K562 (cell line): ENCODE data around the gene CNP. TPM values are rescaled to one million over a fixed set of nuclear protein-coding genes. Genes with fewer than 3 reads are reported as not detected.
A peak's percentile ranks its signal among the peaks of the same experiment; 100 is the strongest.

Source experiments
- BHLHE40 ChIP-seq: IDR thresholded peaks from 2 replicates; pipeline ENCODE4 v1.6.1; 2011; ENCODE audit warnings: low read length, improper control_type of control experiment
- BRD9 ChIP-seq: fragments of 450-650 bp; IDR thresholded peaks from 2 replicates; pipeline ENCODE4 v1.6.1; 2018; ENCODE audit warnings: low read depth; ENCODE audit not compliant: partially characterized antibody
- CBX2 ChIP-seq: fragments of 200-600 bp; sonication (generic); IDR thresholded peaks from one replicate; pipeline ENCODE4 v1.6.1; 2012; ENCODE audit warnings: mild to moderate bottlenecking, low read length, inconsistent platforms; ENCODE audit not compliant: insufficient read depth, poor library complexity, severe bottlenecking
- DACH1 ChIP-seq: fragments of 450-650 bp; IDR thresholded peaks from 2 replicates; pipeline ENCODE4 v1.6.1; 2018; ENCODE audit not compliant: partially characterized antibody
- EHMT2 ChIP-seq: fragments of 450-650 bp; IDR thresholded peaks from 2 replicates; pipeline ENCODE4 v1.6.1; 2018; ENCODE audit warnings: antibody characterized with exemption
- JUN ChIP-seq, 2 experiments: sonication (generic) in 1 of 2; formaldehyde crosslinking in 1 of 2; IDR thresholded peaks; 2 replicates each; pipeline versions ENCODE4 v1.6.1 to v1.8.0; 2012 to 2022; ENCODE audit warnings: borderline replicate concordance in 2 of 2, mild to moderate bottlenecking in 2 of 2, improper control_type of control experiment in 1 of 2, low read depth in 1 of 2, low read length in 1 of 2, missing genetic modification reagents in 1 of 2
- KDM5B ChIP-seq: fragments of 200-600 bp; sonication (generic); IDR thresholded peaks from 2 replicates; pipeline ENCODE4 v1.6.1; 2012; ENCODE audit warnings: low read depth, mild to moderate bottlenecking, moderate library complexity, low read length, control low read depth, inconsistent platforms; ENCODE audit not compliant: insufficient replicate concordance
- MED1 ChIP-seq: sonication (generic); formaldehyde crosslinking; IDR thresholded peaks from 2 replicates; pipeline ENCODE4 v1.8.1; 2023; ENCODE audit warnings: missing genetic modification reagents, borderline replicate concordance
- NFRKB ChIP-seq: fragments of 450-650 bp; IDR thresholded peaks from 2 replicates; pipeline ENCODE4 v1.6.1; 2016; ENCODE audit warnings: low read depth
- NRF1 ChIP-seq, 2 experiments: fragments of 450-650 bp; IDR thresholded peaks in 1 of 2; conservative IDR thresholded peaks in 1 of 2; 2 replicates each; pipeline ENCODE4 v1.6.1; 2014; ENCODE audit warnings: mild to moderate bottlenecking in 2 of 2
- PHF20 ChIP-seq: fragments of 450-650 bp; IDR thresholded peaks from 2 replicates; pipeline ENCODE4 v1.6.1; 2018; ENCODE audit not compliant: partially characterized antibody
- POLR2B ChIP-seq: fragments of 450-650 bp; IDR thresholded peaks from 2 replicates; pipeline ENCODE4 v1.6.1; 2018; ENCODE audit warnings: low read depth; ENCODE audit not compliant: partially characterized antibody
- SMAD4 ChIP-seq: fragments of 250-450 bp; sonication (Bioruptor Pico); conservative IDR thresholded peaks from 2 replicates; pipeline ENCODE4 v1.8.0; 2021; ENCODE audit warnings: inconsistent platforms, mild to moderate bottlenecking, moderate library complexity
- TAF1 ChIP-seq: IDR thresholded peaks from 2 replicates; pipeline ENCODE4 v1.6.1; 2011; ENCODE audit warnings: mild to moderate bottlenecking, low read length, moderate library complexity; ENCODE audit not compliant: insufficient read depth, control insufficient read depth, severe bottlenecking; ENCODE audit errors: extremely low read depth
- TOE1 ChIP-seq, 2 experiments: fragments of 450-650 bp in 1 of 2; sonication (generic) in 1 of 2; formaldehyde crosslinking in 1 of 2; IDR thresholded peaks; 2 replicates each; pipeline versions ENCODE4 v1.7.1 to v1.8.0; 2016 to 2022; ENCODE audit warnings: borderline replicate concordance in 2 of 2, mild to moderate bottlenecking in 2 of 2, antibody characterized with exemption in 1 of 2, inconsistent platforms in 1 of 2, low read depth in 1 of 2, missing genetic modification reagents in 1 of 2, moderate library complexity in 1 of 2
- ZC3H11A ChIP-seq: IDR thresholded peaks from 2 replicates; pipeline ENCODE4 v1.6.1; 2012; ENCODE audit warnings: low read depth, low read length, improper control_type of control experiment
- ZNF184 ChIP-seq: sonication (generic); formaldehyde crosslinking; IDR thresholded peaks from 2 replicates; pipeline ENCODE4 v1.5.0; 2020; ENCODE audit warnings: missing genetic modification reagents
- ZNF197 ChIP-seq: fragments of 200-800 bp; sonication (Bioruptor generic); IDR thresholded peaks from 2 replicates; pipeline ENCODE4 v1.6.1; 2016; ENCODE audit warnings: low read depth, missing genetic modification characterization, missing compliant biosample characterization
- polyA plus RNA-seq, 8 experiments: library from polyadenylated mRNA; depleted of rRNA in 4 of 8; stranded (reverse) in 5 of 8; unstranded in 3 of 8; fragments of >200 nt; fragmentation: Nextera tagmentation in 2 of 8; fragmentation: Illumina TruSeq in 1 of 8; extraction: Ambion mirVana in 2 of 8; extraction: Trizol in 1 of 8; gene quantifications; 2 replicates each; pipeline versions ENCODE4 v1.2.1 to v1.2.3, GENCODE V29; 2011 to 2014; ENCODE audit warnings: inconsistent platforms in 1 of 8, missing spikeins in 1 of 8
- total RNA-seq, 7 experiments: library from RNA; depleted of rRNA in 6 of 7; stranded (reverse); fragments of >200 nt in 6 of 7; fragmentation: Illumina TruSeq in 2 of 7; extraction: Trizol in 2 of 7; gene quantifications; 2 replicates each; pipeline versions ENCODE4 v1.2.1 to v1.2.3, GENCODE V29; 2011 to 2021; ENCODE audit warnings: low replicate concordance in 1 of 7
- TF ChIP-seq, protein P1 (sequence below): fragments of 250-450 bp; sonication (Bioruptor Pico); IDR thresholded peaks from 2 replicates; pipeline ENCODE4 v1.4.0; 2020; ENCODE audit warnings: mild to moderate bottlenecking
- TF ChIP-seq, protein P2 (sequence below): fragments of 450-650 bp; IDR thresholded peaks from one replicate; pipeline ENCODE4 v1.6.1; 2018; ENCODE audit warnings: mild to moderate bottlenecking, moderate library complexity; ENCODE audit not compliant: partially characterized antibody
- TF ChIP-seq, protein P3 (sequence below): fragments of 450-650 bp; IDR thresholded peaks from 2 replicates; pipeline ENCODE4 v1.6.1; 2017; ENCODE audit warnings: antibody characterized with exemption

The CNP gene
- total and polyA plus RNA-seq, 9 of the 15 experiments (the other 6 are each of a cell fraction or from before 2014, with no cell fraction given) = 1.7 to 52.0 (median 29.1) TPM

DNA sequence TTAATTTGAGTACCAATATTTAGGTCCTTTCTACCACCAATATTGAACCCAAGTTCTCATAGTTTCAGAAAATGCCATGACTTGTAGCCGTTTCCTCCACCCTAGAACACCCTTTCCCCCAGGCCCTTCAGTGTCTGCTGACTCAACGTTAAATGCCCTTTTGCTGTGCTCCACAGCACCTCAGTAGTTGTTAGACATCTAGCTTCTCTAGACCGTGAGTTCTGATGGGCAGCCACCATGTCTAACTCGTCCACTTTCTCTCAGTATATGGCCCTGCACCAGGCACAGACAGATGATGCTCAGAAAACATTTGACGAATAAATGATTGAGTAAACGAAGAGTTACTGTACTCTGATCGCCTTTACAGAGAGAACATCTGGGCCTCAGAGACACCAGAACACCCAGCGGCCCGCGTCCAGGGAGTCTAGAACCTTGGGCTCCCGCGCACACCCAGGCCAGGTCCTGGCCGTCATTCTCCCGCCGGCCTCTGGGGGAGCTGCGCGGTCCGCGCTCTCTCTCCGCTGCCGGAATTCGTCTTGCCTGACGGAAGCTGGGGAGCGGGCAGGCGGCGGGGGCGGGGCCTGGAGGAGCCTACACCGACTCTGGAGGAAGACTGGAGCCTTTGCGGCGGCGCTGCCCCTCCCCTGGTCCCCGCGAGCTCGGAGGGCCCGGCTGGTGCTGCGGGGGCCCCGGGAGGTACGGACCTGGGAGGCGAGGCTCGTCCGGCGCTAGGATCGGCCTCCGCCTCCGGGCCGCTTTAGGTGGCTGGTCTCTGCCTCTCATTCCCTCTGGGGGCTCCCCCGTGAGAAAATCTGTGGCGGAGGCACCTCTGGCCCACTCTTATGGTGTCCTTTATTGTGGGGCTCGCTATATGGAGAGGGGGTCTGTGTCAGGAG lies 53.2 kb downstream of the CNP start, which contains the start of gene NKIRAS2 (continued):
- TF ChIP-seq, protein P1, sequence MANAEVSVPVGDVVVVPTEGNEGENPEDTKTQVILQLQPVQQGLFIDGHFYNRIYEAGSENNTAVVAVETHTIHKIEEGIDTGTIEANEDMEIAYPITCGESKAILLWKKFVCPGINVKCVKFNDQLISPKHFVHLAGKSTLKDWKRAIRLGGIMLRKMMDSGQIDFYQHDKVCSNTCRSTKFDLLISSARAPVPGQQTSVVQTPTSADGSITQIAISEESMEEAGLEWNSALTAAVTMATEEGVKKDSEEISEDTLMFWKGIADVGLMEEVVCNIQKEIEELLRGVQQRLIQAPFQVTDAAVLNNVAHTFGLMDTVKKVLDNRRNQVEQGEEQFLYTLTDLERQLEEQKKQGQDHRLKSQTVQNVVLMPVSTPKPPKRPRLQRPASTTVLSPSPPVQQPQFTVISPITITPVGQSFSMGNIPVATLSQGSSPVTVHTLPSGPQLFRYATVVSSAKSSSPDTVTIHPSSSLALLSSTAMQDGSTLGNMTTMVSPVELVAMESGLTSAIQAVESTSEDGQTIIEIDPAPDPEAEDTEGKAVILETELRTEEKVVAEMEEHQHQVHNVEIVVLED (CRISPR knock-in tag) = peak; percentile 37; the same call in 1 of the 2 replicates
- TF ChIP-seq EHMT2 (peak; percentile 43; the same call in 1 of the 2 replicates), ZC3H11A (peak; percentile 20; the same call in 1 of the 2 replicates), PHF20 (peak; percentile 78), BHLHE40 (0 out of 2 replicates have a peak, but pooled peaks have one; percentile 21), MED1 (CRISPR knock-in tag) (no peak), NRF1 (conservative IDR thresholded peaks at IDR 0.05 in 1 of 2, IDR thresholded peaks at IDR 0.05 in 1 of 2) (peak; percentile 85 to 87), POLR2B (peak; percentile 77), BRD9 (no peak), TAF1 (peak; percentile 83), CBX2 (no peak), ZNF197 (CRISPR knock-in tag) (0 out of 2 replicates have a peak, but pooled peaks have one; percentile 52), TOE1 (IDR thresholded peaks at IDR 0.05; ENCODE audit: borderline replicate concordance) (peak; percentile 61; the same call in 1 of the 2 replicates), TOE1 (CRISPR knock-in tag; IDR thresholded peaks at IDR 0.05; ENCODE audit: borderline replicate concordance, low read depth) (no peak), KDM5B (peak; percentile 61), ZNF184 (no peak), DACH1 (peak; percentile 21), NFRKB (no peak), SMAD4 (peak; percentile 59; the same call in 1 of the 2 replicates), JUN (IDR thresholded peaks at IDR 0.05; ENCODE audit: borderline replicate concordance, low read depth, low read length) (peak; percentile 11; the same call in 1 of the 2 replicates), JUN (CRISPR knock-in tag; IDR thresholded peaks at IDR 0.05; ENCODE audit: borderline replicate concordance) (no peak)
- TF ChIP-seq, protein P2, sequence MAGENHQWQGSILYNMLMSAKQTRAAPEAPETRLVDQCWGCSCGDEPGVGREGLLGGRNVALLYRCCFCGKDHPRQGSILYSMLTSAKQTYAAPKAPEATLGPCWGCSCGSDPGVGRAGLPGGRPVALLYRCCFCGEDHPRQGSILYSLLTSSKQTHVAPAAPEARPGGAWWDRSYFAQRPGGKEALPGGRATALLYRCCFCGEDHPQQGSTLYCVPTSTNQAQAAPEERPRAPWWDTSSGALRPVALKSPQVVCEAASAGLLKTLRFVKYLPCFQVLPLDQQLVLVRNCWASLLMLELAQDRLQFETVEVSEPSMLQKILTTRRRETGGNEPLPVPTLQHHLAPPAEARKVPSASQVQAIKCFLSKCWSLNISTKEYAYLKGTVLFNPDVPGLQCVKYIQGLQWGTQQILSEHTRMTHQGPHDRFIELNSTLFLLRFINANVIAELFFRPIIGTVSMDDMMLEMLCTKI = no peak
- TF ChIP-seq, protein P3, sequence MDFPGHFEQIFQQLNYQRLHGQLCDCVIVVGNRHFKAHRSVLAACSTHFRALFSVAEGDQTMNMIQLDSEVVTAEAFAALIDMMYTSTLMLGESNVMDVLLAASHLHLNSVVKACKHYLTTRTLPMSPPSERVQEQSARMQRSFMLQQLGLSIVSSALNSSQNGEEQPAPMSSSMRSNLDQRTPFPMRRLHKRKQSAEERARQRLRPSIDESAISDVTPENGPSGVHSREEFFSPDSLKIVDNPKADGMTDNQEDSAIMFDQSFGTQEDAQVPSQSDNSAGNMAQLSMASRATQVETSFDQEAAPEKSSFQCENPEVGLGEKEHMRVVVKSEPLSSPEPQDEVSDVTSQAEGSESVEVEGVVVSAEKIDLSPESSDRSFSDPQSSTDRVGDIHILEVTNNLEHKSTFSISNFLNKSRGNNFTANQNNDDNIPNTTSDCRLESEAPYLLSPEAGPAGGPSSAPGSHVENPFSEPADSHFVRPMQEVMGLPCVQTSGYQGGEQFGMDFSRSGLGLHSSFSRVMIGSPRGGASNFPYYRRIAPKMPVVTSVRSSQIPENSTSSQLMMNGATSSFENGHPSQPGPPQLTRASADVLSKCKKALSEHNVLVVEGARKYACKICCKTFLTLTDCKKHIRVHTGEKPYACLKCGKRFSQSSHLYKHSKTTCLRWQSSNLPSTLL = no peak
